ENCODE results near the gene TPM4. TPM values are rescaled to one million over a fixed set of nuclear protein-coding genes. Genes with fewer than 3 reads are reported as not detected.

Gene TPM4
- total and polyA plus RNA-seq, 2 of the 13 experiments (the other 11 are each of a cell fraction or from before 2014, with no cell fraction given) = 180 to 188 TPM

- TF ChIP-seq FOXK1 (CRISPR knock-in tag; IDR thresholded peaks at IDR 0.05; ENCODE audit: borderline replicate concordance, low read depth) = no peak
- TF ChIP-seq HMGA1 (CRISPR knock-in tag; conservative IDR thresholded peaks at IDR 0.05) = no peak
- no peak for TF ChIP-seq ZBTB37 (CRISPR knock-in tag; IDR thresholded peaks at IDR 0.05)
- no peak for TF ChIP-seq NONO (IDR thresholded peaks at IDR 0.05)
- no peak for TF ChIP-seq NONO (CRISPR knock-in tag; conservative IDR thresholded peaks at IDR 0.05)
- peak; percentile 77 for TF ChIP-seq ATF7-NPFF (CRISPR knock-in tag; IDR thresholded peaks at IDR 0.05; ENCODE audit: low read depth)
- TF ChIP-seq ZNF280D (CRISPR knock-in tag; IDR thresholded peaks at IDR 0.05) = no peak
- TF ChIP-seq ZNF770 (CRISPR knock-in tag; IDR thresholded peaks at IDR 0.05) = peak; percentile 65
- peak; percentile 76; the same call in 1 of the 2 replicates for TF ChIP-seq ZHX1 (CRISPR knock-in tag; IDR thresholded peaks at IDR 0.05; ENCODE audit: low read depth)
- TF ChIP-seq AFF4 (CRISPR knock-in tag; IDR thresholded peaks at IDR 0.05) = no peak
- 0 out of 2 replicates have a peak, but pooled peaks have one; percentile 35 for TF ChIP-seq TFDP2 (CRISPR knock-in tag; IDR thresholded peaks at IDR 0.05)
- TF ChIP-seq ZC3H13 (CRISPR knock-in tag; IDR thresholded peaks at IDR 0.05) = no peak
- TF ChIP-seq TBP (CRISPR knock-in tag; IDR thresholded peaks at IDR 0.05) = no peak
These were observed at the start of gene TPM4 (continued) for GRCh38 chr19:16076154-16076957.

Data from HepG2 (cell line).